ENCODE data around the gene VWA3A. TPM values are rescaled to one million over a fixed set of nuclear protein-coding genes. Genes with fewer than 3 reads are reported as not detected.

The VWA3A gene
- total RNA-seq, 1 experiment from 2014 or later, result not detected

DNA sequence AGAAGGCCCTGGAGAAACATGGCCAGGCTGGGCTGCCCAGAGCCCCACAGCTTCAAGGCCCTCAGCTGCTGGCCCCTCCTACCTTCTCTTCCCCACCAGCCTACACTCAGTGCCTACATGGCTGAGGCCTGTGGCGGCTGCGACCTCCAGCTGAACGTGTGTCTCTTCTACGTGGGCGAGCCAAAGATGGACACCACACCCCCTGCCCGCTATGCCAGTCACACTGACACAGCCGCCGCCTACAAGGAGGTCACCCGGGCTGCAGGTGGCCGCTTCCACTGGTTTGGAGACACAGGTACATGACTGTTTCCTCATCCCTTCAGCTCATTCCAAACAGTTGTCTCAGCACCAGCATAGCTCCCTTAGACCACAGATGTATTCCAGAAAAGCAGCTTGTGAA lies 40.5 kb downstream of the VWA3A start:
- H4K20me1 ChIP-seq (ENCODE audit: insufficient read depth, low read depth, low read length), result no peaks in the 10 kb centered on the region
- H3K9ac ChIP-seq (ENCODE audit: low read length), result no peak overlapping the region
- H3K36me3 ChIP-seq (ENCODE audit: insufficient read depth, low read length), result no peaks in the 10 kb centered on the region
- H3K4me1 ChIP-seq (ENCODE audit: low read length), result no peaks in the 10 kb centered on the region
- H3K27ac ChIP-seq (ENCODE audit: low read length), result no peak overlapping the region
- no peaks in the 10 kb centered on the region for H3K27me3 ChIP-seq (ENCODE audit: low read length)
- H3K4me2 ChIP-seq (ENCODE audit: low read depth, low read length, poor library complexity, severe bottlenecking), result no peak overlapping the region
- no peaks in the 10 kb centered on the region for H3K9me2 ChIP-seq (replicated peaks; ENCODE audit: insufficient read depth, low read length)
- no peak overlapping the region for H2AFZ ChIP-seq (ENCODE audit: low read length)
- no peaks in the 10 kb centered on the region for H3K9me3 ChIP-seq (ENCODE audit: low read length)
- no peak for DNase-seq
- H3K79me2 ChIP-seq (ENCODE audit: low read length), result no peaks in the 10 kb centered on the region
- no peak overlapping the region for H3K4me3 ChIP-seq (ENCODE audit: low read length)

DNA sequence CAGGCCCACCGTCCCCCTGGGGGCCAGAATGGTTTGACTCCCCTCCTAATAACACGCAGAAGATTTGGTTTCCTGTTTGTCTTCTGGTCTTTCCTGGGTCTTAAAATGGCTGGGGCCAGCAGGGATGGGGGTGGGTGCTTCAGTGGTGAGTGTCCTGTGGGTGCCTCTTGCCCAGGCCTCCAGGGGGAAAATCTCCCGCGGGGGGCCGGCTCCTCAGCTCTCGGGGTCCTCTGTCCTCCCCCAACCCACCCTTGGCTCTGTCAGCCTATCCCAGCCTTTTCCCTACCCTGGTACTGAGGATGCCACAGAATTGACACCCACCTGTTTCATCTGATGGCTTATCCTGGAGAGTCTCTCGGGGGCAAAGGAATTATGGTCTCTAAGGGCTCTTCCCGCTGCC lies 46.1 kb downstream of the VWA3A start:
- no peak overlapping the region for H3K9ac ChIP-seq (ENCODE audit: low read length)
- no peaks in the 10 kb centered on the region for H4K20me1 ChIP-seq (ENCODE audit: insufficient read depth, low read depth, low read length)
- no peaks in the 10 kb centered on the region for H3K9me3 ChIP-seq (ENCODE audit: low read length)
- H2AFZ ChIP-seq (ENCODE audit: low read length), result no peak overlapping the region
- no peaks in the 10 kb centered on the region for H3K36me3 ChIP-seq (ENCODE audit: insufficient read depth, low read length)
- H3K27me3 ChIP-seq (ENCODE audit: low read length), result no peaks in the 10 kb centered on the region
- H3K4me3 ChIP-seq (ENCODE audit: low read length), result no peak overlapping the region
- no peak overlapping the region for H3K4me2 ChIP-seq (ENCODE audit: low read depth, low read length, poor library complexity, severe bottlenecking)
- H3K9me2 ChIP-seq (replicated peaks; ENCODE audit: insufficient read depth, low read length), result no peaks in the 10 kb centered on the region
- H3K27ac ChIP-seq (ENCODE audit: low read length), result no peak overlapping the region
- H3K4me1 ChIP-seq (ENCODE audit: low read length), result peaks cover 4% of the 10 kb centered on the region; the same call in 1 of the 2 replicates
- no peaks in the 10 kb centered on the region for H3K79me2 ChIP-seq (ENCODE audit: low read length)
- DNase-seq, result no peak

DNA sequence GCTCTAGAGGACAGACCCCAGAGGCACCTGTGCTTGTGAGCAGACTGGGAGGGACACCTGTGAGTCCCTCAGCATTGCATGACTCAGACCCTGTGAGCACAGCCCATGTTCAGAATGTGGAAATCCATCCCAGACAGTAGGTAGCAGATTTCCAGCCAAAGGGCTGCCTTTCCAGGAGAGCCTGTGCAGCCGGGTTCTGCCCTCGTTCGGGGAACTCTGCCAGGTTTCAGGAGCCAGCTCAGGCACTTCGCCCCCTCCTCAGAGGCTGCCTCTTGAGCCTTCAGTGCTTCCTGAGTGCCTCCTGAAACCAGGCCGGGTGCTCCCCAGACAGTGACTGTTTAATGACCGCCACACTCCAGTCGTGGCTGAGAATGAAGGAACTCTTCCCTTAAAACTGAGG lies 46.7 kb downstream of the VWA3A start:
- H2AFZ ChIP-seq (ENCODE audit: low read length), result no peak overlapping the region
- H3K27me3 ChIP-seq (ENCODE audit: low read length), result no peaks in the 10 kb centered on the region
- H3K27ac ChIP-seq (ENCODE audit: low read length), result no peak overlapping the region
- H3K9me2 ChIP-seq (replicated peaks; ENCODE audit: insufficient read depth, low read length), result no peaks in the 10 kb centered on the region
- no peak overlapping the region for H3K9ac ChIP-seq (ENCODE audit: low read length)
- peaks cover 4% of the 10 kb centered on the region; the same call in 1 of the 2 replicates for H3K4me1 ChIP-seq (ENCODE audit: low read length)
- DNase-seq, result no peak
- H4K20me1 ChIP-seq (ENCODE audit: insufficient read depth, low read depth, low read length), result no peaks in the 10 kb centered on the region
- H3K79me2 ChIP-seq (ENCODE audit: low read length), result no peaks in the 10 kb centered on the region
- H3K4me3 ChIP-seq (ENCODE audit: low read length), result no peak overlapping the region
- H3K9me3 ChIP-seq (ENCODE audit: low read length), result no peaks in the 10 kb centered on the region
- H3K36me3 ChIP-seq (ENCODE audit: insufficient read depth, low read length), result no peaks in the 10 kb centered on the region
- no peak overlapping the region for H3K4me2 ChIP-seq (ENCODE audit: low read depth, low read length, poor library complexity, severe bottlenecking)

DNA sequence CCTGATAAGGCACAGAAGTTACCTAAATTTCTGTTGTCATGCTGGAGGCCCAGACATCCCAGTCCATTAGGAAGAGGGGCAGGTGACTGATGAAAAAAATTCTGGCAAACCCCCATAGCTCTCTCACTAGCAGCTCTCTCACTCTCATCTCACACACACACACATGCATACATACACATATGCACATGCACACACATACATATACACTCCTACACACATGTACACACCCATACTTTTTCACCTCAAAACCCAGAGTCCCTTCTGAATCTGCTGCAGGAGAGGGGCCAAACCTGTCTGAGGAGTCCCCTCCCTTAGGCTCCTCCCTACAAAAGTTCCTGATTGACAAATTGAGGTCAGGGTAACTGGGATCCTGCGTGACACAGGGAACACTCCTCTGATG lies 47.4 kb downstream of the VWA3A start:
- Histone ChIP-seq H3K4me1 (ENCODE audit: low read length) (peaks cover 4% of the 10 kb centered on the region; the same call in 1 of the 2 replicates), H3K9me2 (replicated peaks; ENCODE audit: insufficient read depth, low read length) (no peaks in the 10 kb centered on the region), H3K79me2 (ENCODE audit: low read length) (no peaks in the 10 kb centered on the region), H3K27ac (ENCODE audit: low read length) (no peak overlapping the region), H3K4me3 (ENCODE audit: low read length) (no peak overlapping the region), H3K9me3 (ENCODE audit: low read length) (no peaks in the 10 kb centered on the region), H4K20me1 (ENCODE audit: insufficient read depth, low read depth, low read length) (no peaks in the 10 kb centered on the region), H3K36me3 (ENCODE audit: insufficient read depth, low read length) (no peaks in the 10 kb centered on the region), H2AFZ (ENCODE audit: low read length) (no peak overlapping the region), H3K27me3 (ENCODE audit: low read length) (no peaks in the 10 kb centered on the region), H3K9ac (ENCODE audit: low read length) (no peak overlapping the region), H3K4me2 (ENCODE audit: low read depth, low read length, poor library complexity, severe bottlenecking) (no peak overlapping the region)
- no peak for DNase-seq

DNA sequence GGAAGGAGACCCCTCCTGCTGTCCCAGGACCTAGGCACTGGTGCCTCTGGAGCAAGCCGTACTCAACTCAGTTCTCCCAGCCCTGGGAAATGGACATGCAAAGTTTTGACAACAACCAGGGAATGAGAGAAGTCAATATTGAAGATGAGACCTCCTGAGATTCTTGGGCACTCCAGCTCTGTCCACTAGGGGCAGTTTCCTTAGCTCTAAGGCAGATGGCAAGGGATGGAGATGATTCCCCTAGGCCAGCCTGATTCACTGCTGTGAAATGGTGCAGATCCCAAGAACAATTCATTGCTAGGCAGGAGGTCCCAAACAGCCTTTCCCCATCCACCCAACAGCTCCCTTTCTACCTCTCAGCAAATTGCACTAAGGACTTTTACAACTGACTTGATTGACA lies 49.4 kb downstream of the VWA3A start:
- no peaks in the 10 kb centered on the region for H3K9me3 ChIP-seq (ENCODE audit: low read length)
- DNase-seq, result peak; percentile 65
- peaks cover 4% of the 10 kb centered on the region; the same call in 1 of the 2 replicates for H3K4me1 ChIP-seq (ENCODE audit: low read length)
- no peaks in the 10 kb centered on the region for H3K9me2 ChIP-seq (replicated peaks; ENCODE audit: insufficient read depth, low read length)
- H3K27me3 ChIP-seq (ENCODE audit: low read length), result no peaks in the 10 kb centered on the region
- no peak overlapping the region for H3K27ac ChIP-seq (ENCODE audit: low read length)
- no peak overlapping the region for H2AFZ ChIP-seq (ENCODE audit: low read length)
- no peak overlapping the region for H3K4me2 ChIP-seq (ENCODE audit: low read depth, low read length, poor library complexity, severe bottlenecking)
- H4K20me1 ChIP-seq (ENCODE audit: insufficient read depth, low read depth, low read length), result no peaks in the 10 kb centered on the region
- H3K79me2 ChIP-seq (ENCODE audit: low read length), result no peaks in the 10 kb centered on the region
- H3K9ac ChIP-seq (ENCODE audit: low read length), result no peak overlapping the region
- H3K4me3 ChIP-seq (ENCODE audit: low read length), result no peak overlapping the region
- H3K36me3 ChIP-seq (ENCODE audit: insufficient read depth, low read length), result no peaks in the 10 kb centered on the region

DNA sequence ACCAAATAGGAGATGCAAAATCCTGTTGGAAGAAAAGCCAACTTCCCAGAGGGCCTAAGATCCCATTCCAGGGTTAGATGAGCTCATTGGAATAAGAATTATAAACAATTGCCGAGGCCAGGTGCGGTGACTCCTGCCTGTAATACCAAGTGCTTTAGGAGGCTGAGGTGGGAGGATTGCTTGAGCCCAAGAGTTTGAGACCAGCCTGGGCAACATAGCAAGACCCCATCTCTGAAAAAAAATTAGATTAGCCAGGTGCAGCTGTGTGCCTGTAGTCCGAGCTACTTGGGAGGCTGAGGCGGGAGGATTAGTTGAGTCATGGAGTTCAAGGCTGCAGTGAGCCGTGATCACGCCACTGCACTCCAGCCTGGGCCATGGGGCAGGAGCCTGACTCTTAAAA lies 52.2 kb downstream of the VWA3A start:
- H3K4me2 ChIP-seq (ENCODE audit: low read depth, low read length, poor library complexity, severe bottlenecking), result no peak overlapping the region
- H3K9ac ChIP-seq (ENCODE audit: low read length), result no peak overlapping the region
- no peaks in the 10 kb centered on the region for H4K20me1 ChIP-seq (ENCODE audit: insufficient read depth, low read depth, low read length)
- no peak overlapping the region for H3K4me3 ChIP-seq (ENCODE audit: low read length)
- H3K4me1 ChIP-seq (ENCODE audit: low read length), result peaks cover 4% of the 10 kb centered on the region; the same call in 1 of the 2 replicates
- no peak overlapping the region for H3K27ac ChIP-seq (ENCODE audit: low read length)
- no peaks in the 10 kb centered on the region for H3K79me2 ChIP-seq (ENCODE audit: low read length)
- H3K27me3 ChIP-seq (ENCODE audit: low read length), result no peaks in the 10 kb centered on the region
- no peak for DNase-seq
- no peaks in the 10 kb centered on the region for H3K9me3 ChIP-seq (ENCODE audit: low read length)
- H3K9me2 ChIP-seq (replicated peaks; ENCODE audit: insufficient read depth, low read length), result no peaks in the 10 kb centered on the region
- H2AFZ ChIP-seq (ENCODE audit: low read length), result no peak overlapping the region
- H3K36me3 ChIP-seq (ENCODE audit: insufficient read depth, low read length), result no peaks in the 10 kb centered on the region

DNA sequence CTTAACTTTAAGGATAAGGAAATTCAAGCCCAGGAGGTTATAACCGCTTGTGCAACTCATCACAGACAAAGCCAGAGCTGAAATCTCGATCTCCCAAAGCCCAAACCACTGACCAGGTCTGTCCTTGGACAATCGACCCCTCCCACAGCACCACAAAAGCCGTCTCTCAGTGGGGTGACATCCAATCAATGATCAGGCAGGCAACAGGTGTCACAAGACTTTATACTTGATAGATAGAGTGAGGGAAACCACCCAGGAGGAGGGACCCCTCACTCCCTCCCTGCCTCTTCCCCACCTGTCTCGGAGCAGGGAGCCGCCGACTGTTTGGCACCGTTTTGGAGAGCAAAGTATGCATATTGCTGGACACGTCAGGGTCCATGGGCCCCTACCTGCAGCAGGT lies 55.5 kb downstream of the VWA3A start:
- H3K79me2 ChIP-seq (ENCODE audit: low read length), result no peaks in the 10 kb centered on the region
- peaks cover 3% of the 10 kb centered on the region; the same call in 1 of the 2 replicates for H4K20me1 ChIP-seq (ENCODE audit: insufficient read depth, low read depth, low read length)
- H3K9ac ChIP-seq (ENCODE audit: low read length), result no peak overlapping the region
- no peak for DNase-seq
- H3K4me3 ChIP-seq (ENCODE audit: low read length), result no peak overlapping the region
- H3K36me3 ChIP-seq (ENCODE audit: insufficient read depth, low read length), result no peaks in the 10 kb centered on the region
- no peak overlapping the region for H3K27ac ChIP-seq (ENCODE audit: low read length)
- no peaks in the 10 kb centered on the region for H3K9me2 ChIP-seq (replicated peaks; ENCODE audit: insufficient read depth, low read length)
- H2AFZ ChIP-seq (ENCODE audit: low read length), result no peak overlapping the region
- no peaks in the 10 kb centered on the region for H3K9me3 ChIP-seq (ENCODE audit: low read length)
- no peaks in the 10 kb centered on the region for H3K27me3 ChIP-seq (ENCODE audit: low read length)
- peaks cover 4% of the 10 kb centered on the region; the same call in 1 of the 2 replicates for H3K4me1 ChIP-seq (ENCODE audit: low read length)
- H3K4me2 ChIP-seq (ENCODE audit: low read depth, low read length, poor library complexity, severe bottlenecking), result no peak overlapping the region

DNA sequence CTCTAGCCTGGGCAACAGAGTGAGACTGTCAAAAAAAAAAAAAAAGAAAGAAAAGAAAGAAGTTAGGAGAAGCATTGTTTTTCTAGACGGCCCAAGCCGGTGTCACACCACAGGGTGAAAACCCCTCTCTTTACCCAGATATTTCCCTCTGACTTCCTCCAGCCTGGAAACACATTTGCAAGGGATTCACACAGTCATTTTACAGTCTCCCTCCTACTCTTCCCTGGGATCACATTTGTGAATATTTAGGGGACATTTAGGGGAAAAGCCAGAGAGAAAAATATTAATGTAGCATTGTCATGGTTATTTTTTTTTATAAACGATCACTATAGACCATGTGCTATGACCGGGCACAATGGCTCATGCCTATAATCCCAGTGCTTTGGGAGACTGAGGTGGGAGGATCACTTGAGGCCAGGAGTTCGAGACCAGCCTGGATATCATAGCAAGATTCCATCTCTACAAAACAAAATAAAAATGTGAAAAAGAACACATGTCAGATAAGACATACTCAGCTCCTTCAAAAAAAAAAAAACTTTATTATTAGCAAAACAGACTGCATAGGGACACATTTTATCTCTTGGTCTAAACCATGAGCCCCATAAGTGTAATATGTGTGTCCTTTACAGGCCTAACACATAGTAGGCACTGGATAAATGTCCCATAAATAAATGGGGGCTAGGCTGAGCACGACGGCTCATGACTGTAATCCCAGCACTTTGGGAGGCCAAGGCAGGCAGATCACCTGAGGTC lies 59.1 kb downstream of the VWA3A start:
- Histone ChIP-seq H3K9ac (ENCODE audit: low read length) (no peak overlapping the region), H3K9me3 (ENCODE audit: low read length) (no peaks in the 10 kb centered on the region), H3K27ac (ENCODE audit: low read length) (no peak overlapping the region), H3K79me2 (ENCODE audit: low read length) (no peaks in the 10 kb centered on the region), H3K9me2 (replicated peaks; ENCODE audit: insufficient read depth, low read length) (no peaks in the 10 kb centered on the region), H2AFZ (ENCODE audit: low read length) (no peak overlapping the region), H3K4me3 (ENCODE audit: low read length) (no peak overlapping the region), H3K4me2 (ENCODE audit: low read depth, low read length, poor library complexity, severe bottlenecking) (no peak overlapping the region), H3K4me1 (ENCODE audit: low read length) (no peaks in the 10 kb centered on the region), H3K27me3 (ENCODE audit: low read length) (no peaks in the 10 kb centered on the region), H4K20me1 (ENCODE audit: insufficient read depth, low read depth, low read length) (peaks cover 3% of the 10 kb centered on the region; the same call in 1 of the 2 replicates), H3K36me3 (ENCODE audit: insufficient read depth, low read length) (no peaks in the 10 kb centered on the region)
- DNase-seq, result no peak

All from Karpas-422 (cell line).